ENCODE data around the gene KRT40.

- TF ChIP-seq EZH2 (IDR thresholded peaks at IDR 0.05; ENCODE audit: borderline replicate concordance, low read depth, low read length, severe bottlenecking) (no peak), CTCF (IDR thresholded peaks at IDR 0.05; ENCODE audit: borderline replicate concordance, extremely low read depth, low read length, poor library complexity, severe bottlenecking) (no peak)
Observed at GRCh38 chr17:41024697-41025096, 40.6 kb upstream of the KRT40 start.

Measured in DND-41 (cell line).